GM21360 (cell line): ENCODE data around the gene CDKN1A.

Source experiments
- ATAC-seq: cut with Tn5 transposase; IDR thresholded peaks from one replicate; pipeline ENCODE4 v1.9.1; 2021; ENCODE audit warnings: mild to moderate bottlenecking, moderate library complexity; ENCODE audit not compliant: unreplicated experiment

CDKN1A gene

DNA sequence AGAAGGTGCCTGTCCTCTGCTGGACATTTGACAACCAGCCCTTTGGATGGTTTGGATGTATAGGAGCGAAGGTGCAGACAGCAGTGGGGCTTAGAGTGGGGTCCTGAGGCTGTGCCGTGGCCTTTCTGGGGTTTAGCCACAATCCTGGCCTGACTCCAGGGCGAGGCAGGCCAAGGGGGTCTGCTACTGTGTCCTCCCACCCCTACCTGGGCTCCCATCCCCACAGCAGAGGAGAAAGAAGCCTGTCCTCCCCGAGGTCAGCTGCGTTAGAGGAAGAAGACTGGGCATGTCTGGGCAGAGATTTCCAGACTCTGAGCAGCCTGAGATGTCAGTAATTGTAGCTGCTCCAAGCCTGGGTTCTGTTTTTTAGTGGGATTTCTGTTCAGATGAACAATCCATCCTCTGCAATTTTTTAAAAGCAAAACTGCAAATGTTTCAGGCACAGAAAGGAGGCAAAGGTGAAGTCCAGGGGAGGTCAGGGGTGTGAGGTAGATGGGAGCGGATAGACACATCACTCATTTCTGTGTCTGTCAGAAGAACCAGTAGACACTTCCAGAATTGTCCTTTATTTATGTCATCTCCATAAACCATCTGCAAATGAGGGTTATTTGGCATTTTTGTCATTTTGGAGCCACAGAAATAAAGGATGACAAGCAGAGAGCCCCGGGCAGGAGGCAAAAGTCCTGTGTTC lies 1.3 kb upstream of the CDKN1A start:
- no peak for ATAC-seq

DNA sequence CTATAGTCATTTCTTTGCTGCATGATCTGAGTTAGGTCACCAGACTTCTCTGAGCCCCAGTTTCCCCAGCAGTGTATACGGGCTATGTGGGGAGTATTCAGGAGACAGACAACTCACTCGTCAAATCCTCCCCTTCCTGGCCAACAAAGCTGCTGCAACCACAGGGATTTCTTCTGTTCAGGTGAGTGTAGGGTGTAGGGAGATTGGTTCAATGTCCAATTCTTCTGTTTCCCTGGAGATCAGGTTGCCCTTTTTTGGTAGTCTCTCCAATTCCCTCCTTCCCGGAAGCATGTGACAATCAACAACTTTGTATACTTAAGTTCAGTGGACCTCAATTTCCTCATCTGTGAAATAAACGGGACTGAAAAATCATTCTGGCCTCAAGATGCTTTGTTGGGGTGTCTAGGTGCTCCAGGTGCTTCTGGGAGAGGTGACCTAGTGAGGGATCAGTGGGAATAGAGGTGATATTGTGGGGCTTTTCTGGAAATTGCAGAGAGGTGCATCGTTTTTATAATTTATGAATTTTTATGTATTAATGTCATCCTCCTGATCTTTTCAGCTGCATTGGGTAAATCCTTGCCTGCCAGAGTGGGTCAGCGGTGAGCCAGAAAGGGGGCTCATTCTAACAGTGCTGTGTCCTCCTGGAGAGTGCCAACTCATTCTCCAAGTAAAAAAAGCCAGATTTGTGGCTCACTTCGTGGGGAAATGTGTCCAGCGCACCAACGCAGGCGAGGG lies 594 bp upstream of the CDKN1A start:
- ATAC-seq: no peak

DNA sequence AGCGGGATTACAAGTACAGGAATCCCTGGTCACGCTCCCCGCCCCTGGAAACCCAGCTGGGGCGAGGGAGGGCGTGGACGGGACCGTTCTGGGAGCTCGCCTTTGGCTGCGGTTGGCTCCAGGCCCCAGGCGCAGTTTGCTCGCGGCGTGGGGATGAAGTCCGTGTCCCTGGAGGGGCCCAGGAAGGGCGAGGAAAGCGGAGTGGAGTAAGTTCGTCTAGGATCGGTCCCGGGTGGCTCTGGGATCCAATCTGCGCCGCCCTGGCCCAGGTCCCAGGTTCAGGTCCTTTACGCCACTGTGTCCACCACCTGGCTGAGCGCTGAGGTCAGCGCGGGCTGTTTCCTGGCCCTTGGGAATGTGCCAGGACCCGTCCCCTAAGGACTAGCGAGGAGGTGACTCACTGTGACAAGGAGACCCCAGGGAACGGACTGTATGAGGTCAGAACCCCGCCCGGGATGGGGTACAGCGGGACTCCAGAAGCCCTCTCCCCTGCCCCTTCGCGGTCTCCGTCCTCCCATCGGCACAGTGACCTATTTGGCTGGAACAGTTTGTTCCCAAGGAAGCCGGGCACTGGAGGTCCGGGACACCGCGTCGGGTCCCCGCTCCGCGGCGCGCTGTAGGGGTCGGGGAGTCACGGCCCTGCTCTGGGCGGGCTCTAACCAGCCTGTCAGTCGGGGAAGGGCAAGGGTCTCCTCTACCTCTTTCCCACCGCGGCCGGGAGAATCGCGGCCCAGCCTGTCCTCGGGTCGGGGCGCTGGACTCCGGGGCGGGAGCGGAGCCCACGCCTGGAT lies 724 bp downstream of the CDKN1A start:
- ATAC-seq: no peak

DNA sequence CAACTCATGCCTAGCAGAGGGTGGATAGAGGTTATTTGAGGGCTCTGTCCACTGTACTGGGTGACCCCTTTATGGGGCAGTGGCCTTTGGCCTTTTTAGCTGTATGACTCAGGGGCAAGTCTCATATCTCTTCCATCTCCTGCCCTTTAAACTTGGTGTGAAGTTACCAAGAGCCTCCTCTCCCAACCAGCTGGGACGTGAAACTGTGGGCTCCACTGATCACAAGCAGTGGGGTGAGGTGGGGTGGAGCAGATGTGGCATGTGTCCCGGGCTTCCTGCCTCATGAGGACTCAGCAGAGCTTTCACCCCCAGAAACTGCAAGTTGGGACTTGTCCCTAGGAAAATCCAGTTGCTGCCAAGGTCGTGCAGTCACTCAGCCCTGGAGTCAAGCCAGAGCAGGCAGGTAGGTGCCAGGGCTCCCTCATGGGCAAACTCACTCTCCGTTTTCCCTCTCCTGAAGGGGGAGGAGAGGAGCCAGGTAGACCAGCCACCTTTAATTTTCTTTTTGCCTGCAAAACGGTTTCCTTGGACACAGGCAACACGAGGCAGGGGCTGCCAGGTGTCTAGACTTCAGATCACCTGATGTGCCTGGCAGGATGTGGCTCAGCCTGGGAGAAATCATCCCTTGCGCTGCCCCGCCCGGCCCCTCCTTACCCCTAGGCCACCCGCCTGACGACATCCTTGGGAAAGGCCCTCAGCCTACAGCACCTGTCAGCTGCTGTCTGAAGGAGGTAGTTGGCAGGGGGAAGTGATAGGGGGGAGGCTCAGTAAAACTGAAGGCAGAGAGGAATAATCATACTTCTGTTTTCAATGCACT lies 4.0 kb downstream of the CDKN1A start:
- no peak for ATAC-seq

DNA sequence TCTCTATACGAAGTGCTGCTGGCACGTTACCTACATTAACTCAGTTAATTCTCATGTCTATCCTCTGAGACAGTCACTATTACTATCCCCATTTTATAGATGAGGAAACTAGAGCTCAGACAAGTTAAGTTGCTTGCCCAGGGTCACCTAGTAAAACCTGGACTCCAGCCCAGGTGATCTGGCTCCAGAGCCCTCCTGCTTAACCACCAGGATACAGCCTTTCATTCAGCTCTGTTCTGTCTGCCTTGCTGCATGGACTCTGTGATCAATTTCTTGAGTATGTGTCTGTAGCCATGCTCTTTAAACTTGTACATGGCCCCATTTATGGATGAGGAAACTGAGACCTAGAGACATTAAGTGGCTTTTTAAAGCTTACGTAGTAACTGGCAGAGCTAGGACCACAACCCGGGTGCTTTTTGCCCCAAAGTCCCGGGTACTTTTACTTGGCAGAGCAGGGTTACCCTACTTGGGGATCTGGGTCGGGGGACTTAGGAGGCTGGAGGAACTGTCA lies 4.7 kb downstream of the CDKN1A start:
- ATAC-seq: no peak

DNA sequence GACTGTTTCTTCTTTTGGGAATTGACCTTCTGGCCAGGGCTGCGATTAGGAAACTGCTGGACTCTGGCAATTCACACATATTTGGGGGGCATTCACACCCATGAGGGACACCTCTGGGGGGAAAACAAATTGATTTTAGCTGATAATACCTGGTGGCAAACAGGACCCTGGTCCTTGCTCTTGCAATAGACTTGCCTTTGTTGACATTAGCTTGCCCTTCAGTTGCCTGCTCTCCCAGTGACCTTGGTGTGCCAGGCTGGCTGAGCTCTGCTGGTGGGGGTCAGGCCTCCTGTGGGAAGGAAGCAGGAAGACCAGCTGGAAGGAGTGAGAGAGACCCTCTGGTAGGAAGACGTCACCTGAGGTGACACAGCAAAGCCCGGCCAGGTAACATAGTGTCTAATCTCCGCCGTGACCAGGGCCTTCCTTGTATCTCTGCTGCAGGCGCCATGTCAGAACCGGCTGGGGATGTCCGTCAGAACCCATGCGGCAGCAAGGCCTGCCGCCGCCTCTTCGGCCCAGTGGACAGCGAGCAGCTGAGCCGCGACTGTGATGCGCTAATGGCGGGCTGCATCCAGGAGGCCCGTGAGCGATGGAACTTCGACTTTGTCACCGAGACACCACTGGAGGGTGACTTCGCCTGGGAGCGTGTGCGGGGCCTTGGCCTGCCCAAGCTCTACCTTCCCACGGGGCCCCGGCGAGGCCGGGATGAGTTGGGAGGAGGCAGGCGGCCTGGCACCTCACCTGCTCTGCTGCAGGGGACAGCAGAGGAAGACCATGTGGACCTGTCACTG lies 5.3 kb downstream of the CDKN1A start:
- no peak for ATAC-seq

DNA sequence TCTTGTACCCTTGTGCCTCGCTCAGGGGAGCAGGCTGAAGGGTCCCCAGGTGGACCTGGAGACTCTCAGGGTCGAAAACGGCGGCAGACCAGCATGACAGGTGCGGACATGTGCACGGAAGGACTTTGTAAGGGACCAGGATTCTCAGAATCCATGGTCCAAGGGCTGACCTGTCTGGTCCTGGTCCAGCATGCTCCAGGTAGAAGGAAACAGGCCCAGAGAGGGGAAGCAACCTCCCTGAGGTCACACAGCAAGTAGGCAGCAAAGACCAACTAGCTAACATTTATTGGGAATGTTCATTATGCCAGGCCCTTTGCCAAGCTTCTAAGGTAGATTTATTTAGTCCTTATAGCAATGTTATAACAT lies 5.9 kb downstream of the CDKN1A start:
- no peak for ATAC-seq

DNA sequence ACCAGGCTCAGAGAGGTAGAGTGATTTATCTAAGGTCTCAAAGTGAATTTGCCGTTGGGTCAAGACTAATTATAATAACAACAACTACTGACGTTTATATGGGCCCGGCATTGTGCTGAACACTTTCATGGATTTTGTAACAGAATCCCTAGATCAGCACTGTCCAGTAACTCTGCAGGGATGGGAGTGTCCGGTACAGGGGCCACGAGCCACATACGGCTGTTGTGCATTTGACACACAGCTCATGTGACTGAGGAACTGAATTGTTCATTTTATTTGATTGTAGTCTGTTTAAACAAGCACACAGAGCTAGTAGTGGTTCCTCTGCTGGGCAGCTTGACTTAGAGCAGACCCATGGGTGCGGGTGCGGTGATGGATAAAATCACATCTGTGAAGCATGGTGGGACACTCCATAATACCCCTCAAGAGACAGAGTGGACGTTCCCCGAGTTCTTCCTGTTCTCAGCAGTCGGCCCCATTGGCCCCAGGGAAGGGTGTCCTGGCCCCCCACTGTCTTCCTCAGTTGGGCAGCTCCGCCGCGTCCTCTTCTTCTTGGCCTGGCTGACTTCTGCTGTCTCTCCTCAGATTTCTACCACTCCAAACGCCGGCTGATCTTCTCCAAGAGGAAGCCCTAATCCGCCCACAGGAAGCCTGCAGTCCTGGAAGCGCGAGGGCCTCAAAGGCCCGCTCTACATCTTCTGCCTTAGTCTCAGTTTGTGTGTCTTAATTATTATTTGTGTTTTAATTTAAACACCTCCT lies 6.8 kb downstream of the CDKN1A start:
- no peak for ATAC-seq

DNA sequence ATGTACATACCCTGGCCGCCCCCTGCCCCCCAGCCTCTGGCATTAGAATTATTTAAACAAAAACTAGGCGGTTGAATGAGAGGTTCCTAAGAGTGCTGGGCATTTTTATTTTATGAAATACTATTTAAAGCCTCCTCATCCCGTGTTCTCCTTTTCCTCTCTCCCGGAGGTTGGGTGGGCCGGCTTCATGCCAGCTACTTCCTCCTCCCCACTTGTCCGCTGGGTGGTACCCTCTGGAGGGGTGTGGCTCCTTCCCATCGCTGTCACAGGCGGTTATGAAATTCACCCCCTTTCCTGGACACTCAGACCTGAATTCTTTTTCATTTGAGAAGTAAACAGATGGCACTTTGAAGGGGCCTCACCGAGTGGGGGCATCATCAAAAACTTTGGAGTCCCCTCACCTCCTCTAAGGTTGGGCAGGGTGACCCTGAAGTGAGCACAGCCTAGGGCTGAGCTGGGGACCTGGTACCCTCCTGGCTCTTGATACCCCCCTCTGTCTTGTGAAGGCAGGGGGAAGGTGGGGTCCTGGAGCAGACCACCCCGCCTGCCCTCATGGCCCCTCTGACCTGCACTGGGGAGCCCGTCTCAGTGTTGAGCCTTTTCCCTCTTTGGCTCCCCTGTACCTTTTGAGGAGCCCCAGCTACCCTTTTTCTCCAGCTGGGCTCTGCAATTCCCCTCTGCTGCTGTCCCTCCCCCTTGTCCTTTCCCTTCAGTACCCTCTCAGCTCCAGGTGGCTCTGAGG lies 7.6 kb downstream of the CDKN1A start:
- ATAC-seq: no peak

DNA sequence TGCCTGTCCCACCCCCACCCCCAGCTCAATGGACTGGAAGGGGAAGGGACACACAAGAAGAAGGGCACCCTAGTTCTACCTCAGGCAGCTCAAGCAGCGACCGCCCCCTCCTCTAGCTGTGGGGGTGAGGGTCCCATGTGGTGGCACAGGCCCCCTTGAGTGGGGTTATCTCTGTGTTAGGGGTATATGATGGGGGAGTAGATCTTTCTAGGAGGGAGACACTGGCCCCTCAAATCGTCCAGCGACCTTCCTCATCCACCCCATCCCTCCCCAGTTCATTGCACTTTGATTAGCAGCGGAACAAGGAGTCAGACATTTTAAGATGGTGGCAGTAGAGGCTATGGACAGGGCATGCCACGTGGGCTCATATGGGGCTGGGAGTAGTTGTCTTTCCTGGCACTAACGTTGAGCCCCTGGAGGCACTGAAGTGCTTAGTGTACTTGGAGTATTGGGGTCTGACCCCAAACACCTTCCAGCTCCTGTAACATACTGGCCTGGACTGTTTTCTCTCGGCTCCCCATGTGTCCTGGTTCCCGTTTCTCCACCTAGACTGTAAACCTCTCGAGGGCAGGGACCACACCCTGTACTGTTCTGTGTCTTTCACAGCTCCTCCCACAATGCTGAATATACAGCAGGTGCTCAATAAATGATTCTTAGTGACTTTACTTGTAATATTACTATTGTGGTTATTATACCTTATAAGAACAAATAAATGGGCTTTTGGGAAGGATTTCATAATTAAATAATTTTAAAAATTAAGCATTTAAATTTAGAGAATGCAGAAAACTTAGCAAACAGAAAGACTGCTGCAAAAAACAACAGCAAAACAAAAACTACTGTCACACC lies 8.4 kb downstream of the CDKN1A start:
- ATAC-seq: no peak

DNA sequence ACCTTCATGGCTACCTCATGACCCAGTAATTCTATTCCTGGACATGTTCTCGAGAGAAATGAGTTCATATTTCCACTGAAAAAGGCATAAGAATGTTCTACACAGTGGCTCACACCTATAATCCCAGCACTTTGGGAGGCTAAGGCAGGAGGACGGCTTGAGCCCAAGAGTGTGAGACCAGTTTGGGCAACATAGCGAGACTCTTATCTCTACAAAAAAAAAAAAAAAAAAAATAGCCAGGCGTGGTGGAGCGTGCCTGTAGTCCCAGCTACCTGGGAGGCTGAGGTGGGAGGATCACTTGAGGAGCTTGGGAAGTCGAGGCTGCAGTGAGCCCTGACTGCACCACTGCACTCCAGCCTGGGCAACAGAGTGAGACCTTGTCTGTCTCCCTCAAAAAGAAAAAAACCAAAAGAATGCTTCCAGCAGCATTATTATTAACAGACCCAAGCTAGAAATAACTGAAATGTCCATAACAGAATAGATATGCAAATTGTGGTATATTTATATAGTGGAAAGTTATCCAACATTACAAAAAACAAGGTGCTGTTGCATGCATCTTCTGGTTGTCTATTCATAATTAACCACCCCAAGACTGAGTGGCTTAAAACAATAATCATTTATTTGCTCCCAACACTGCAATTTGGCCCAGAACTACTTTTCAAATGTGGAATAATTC lies 9.7 kb downstream of the CDKN1A start:
- ATAC-seq: no peak

DNA sequence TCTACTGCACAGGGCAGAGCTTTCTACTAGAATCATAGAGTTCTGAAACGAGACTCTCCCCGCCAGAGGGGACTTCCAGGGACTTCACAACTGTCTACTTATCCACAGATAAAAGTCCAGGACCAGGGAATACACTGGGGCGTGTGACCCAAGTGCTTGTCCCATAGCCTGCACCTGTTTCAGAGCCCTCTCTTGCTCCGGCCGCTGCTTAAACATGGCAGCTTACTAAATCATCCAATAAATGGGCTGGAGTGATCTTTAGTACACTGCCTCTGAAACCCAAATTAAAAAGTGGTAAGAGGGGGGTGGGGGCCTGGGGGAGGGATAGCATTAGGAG lies 10.2 kb downstream of the CDKN1A start:
- ATAC-seq: no peak

DNA sequence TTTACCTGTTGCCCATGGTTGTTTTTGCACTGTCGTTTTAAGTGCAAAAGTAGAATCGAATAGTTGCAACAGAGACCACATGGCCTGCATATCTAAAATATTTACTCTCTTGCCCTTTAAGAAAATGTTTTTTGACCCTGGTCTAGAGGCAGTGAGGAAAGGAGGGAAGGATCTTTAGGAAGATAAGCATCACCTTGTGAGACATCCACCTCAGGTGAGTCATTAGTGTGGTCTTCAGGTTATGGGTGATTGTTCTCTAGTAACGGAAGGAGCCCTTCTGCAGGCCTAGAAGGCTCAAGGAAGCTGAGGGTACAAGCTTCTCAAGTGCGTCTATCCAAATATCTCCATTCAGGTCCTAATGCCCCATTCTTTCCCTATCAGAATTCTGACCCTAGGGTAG lies 12.5 kb downstream of the CDKN1A start:
- no peak for ATAC-seq

DNA sequence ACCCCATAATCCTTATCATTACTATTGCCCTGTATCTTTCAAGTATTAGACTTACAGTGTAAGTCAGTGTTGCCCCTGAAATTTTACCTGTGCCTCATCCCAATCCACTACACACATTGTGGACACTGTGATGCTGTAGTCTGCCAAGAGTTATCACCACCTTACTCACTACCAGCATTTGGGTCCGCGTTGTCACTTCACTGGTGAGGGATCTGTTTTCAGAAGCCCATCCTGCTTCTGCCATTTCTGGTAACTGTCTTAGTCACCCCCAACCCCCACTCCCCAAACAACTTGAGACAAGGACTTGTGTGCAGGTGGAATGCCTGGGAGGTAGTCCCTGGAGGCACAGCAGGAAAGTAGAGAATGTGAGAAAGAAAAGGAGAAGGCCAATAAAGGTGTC lies 13.1 kb downstream of the CDKN1A start:
- no peak for ATAC-seq

DNA sequence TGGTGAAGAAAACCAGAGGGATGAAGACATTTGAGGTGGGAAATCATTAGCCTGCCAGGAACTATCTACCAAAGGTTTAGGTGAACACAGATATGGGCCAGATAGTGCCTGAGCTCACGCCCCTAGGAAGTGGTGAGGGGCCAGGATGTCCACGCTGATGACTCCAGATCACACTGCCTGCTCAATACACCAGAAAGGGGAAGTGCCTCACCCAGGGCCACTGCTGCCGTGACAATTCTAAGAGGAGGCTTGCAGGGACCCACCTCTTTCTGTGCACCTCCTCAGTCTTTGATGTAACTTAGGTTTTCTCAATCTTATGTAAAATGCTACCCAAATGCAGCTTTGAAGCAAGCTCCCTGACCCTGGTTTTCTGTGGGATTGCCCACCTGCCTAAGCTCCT lies 13.7 kb downstream of the CDKN1A start:
- ATAC-seq: no peak

DNA sequence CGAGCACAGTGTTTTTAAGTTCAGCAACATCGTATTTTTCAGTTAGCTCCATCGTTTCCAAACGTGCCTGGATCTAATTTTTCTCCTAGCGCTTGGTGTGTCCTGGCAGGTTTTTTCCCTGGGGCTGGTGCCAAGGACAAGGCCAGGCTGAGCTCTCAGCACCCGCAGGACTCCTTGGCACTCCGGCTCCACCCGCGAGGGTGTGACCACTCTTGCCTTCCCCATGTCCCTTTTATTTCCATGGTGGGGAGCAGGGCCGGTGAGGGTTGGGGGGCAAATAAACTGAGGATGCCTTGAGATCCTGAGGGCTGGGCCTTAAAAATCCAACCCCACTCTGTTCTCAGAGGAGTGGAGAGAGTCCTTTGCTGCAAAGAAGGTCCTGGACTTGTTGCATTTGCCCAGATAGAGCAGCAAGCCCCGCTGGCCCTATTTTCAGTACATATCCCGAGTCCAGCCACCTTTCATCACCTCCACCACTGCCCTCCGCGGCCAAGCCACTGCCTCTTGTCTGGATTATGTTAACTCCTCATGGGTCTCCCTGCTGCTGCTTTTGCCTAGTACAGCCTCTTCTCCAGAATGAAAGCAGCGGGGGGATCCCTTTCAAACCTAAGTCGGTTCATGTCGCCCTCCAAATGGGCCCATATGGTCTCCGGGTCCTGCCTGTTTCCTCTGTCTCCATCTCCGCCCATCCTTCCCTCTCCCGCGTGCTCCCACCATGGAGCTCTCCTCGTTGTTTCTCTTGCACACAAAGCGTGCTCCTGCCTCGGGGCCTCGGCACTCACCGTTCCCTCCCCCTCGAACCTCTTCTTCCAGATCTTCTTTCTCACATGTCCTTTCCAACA lies 14.6 kb downstream of the CDKN1A start:
- no peak for ATAC-seq

DNA sequence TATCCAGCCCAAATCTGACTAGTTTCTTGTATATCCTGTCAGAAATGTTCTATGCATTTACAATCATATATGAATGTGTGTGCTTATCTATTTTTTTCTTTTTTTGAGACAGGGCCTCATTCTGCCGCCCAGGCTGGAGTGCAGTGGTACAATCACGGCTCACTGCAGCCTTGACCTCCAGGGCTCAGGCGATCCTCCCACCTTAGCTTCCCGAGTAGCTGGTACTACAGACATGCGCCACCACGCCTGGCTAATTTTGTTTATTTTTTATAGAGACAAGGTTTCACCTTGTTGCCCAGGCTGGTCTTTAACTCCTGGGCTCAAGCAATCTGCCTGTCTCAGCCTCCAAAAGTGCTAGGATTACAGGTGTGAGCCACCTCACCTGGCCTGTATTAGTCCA lies 16.1 kb downstream of the CDKN1A start:
- ATAC-seq: no peak
